ENCODE results near the gene AGBL3. TPM values are rescaled to one million over a fixed set of nuclear protein-coding genes. Genes with fewer than 3 reads are reported as not detected.
A peak's percentile ranks its signal among the peaks of the same experiment; 100 is the strongest.

AGBL3 gene
- total and polyA plus RNA-seq, 8 donors, result 2.7 to 15.3 (median 11.3) TPM

GRCh38 chr7:135095450-135095849 lies 109.1 kb downstream of the AGBL3 start:
- H3K27me3 ChIP-seq, result no peaks in the 10 kb centered on the region
- no peaks in the 10 kb centered on the region for H3K9me3 ChIP-seq
- no peaks in the 10 kb centered on the region for H3K36me3 ChIP-seq
- no peak for TF ChIP-seq CTCF (IDR thresholded peaks at IDR 0.05)
- H3K4me3 ChIP-seq, result no peak overlapping the region
- DNase-seq (no peak), ATAC-seq (no peak)
- no peak overlapping the region for H3K27ac ChIP-seq
- no peaks in the 10 kb centered on the region for H3K4me1 ChIP-seq
- intact Hi-C loops (cut with DNase I), result no loop called here

GRCh38 chr7:135098391-135098790 lies 112.1 kb downstream of the AGBL3 start:
- no peak overlapping the region for H3K4me3 ChIP-seq
- no peak for TF ChIP-seq CTCF (IDR thresholded peaks at IDR 0.05)
- intact Hi-C loops (cut with DNase I), result no loop called here
- no peaks in the 10 kb centered on the region for H3K27me3 ChIP-seq
- H3K27ac ChIP-seq, result peak overlapping the region in 1 of 2 donors; percentile 29
- H3K9me3 ChIP-seq, result no peaks in the 10 kb centered on the region
- peak in 1 of 4 donors; percentile 10 for DNase-seq
- no peaks in the 10 kb centered on the region for H3K36me3 ChIP-seq
- H3K4me1 ChIP-seq, result no peaks in the 10 kb centered on the region
- no peak for ATAC-seq

- DNase-seq, result no peak
- intact Hi-C loops (cut with DNase I), result no loop called here
These were observed 114.5 kb downstream of the AGBL3 start for GRCh38 chr7:135100856-135101255.

GRCh38 chr7:135102372-135102771 lies 116.1 kb downstream of the AGBL3 start:
- no peaks in the 10 kb centered on the region for H3K36me3 ChIP-seq
- H3K27me3 ChIP-seq, result no peaks in the 10 kb centered on the region
- intact Hi-C loops (cut with DNase I), result no loop called here
- H3K27ac ChIP-seq, result no peak overlapping the region
- no peak for ATAC-seq
- no peak for DNase-seq
- peaks cover 0 to 3% of the 10 kb centered on the region in 2 donors for H3K9me3 ChIP-seq
- no peaks in the 10 kb centered on the region for H3K4me1 ChIP-seq
- H3K4me3 ChIP-seq, result no peak overlapping the region
- TF ChIP-seq CTCF (IDR thresholded peaks at IDR 0.05), result no peak

More at GRCh38 chr7:135100856-135101255, 114.5 kb downstream of the AGBL3 start:
- Histone ChIP-seq H3K9me3 (no peaks in the 10 kb centered on the region), H3K4me3 (no peak overlapping the region), H3K4me1 (no peaks in the 10 kb centered on the region), H3K27me3 (no peaks in the 10 kb centered on the region), H3K27ac (no peak overlapping the region), H3K36me3 (no peaks in the 10 kb centered on the region)
- no peak for ATAC-seq
- no peak for TF ChIP-seq CTCF (IDR thresholded peaks at IDR 0.05)

GRCh38 chr7:135109562-135109961 lies 123.3 kb downstream of the AGBL3 start:
- Histone ChIP-seq H3K27me3 (no peaks in the 10 kb centered on the region), H3K36me3 (no peaks in the 10 kb centered on the region), H3K4me3 (no peak overlapping the region), H3K9me3 (peaks cover 0 to 3% of the 10 kb centered on the region in 2 donors), H3K4me1 (no peaks in the 10 kb centered on the region), H3K27ac (no peak overlapping the region)
- ATAC-seq (no peak), DNase-seq (peak in 1 of 4 donors; percentile 31)
- intact Hi-C loops (cut with DNase I), result no loop called here
- no peak for TF ChIP-seq CTCF (IDR thresholded peaks at IDR 0.05)
